ENCODE results near the gene PTBP3.

- TF ChIP-seq, protein P1, sequence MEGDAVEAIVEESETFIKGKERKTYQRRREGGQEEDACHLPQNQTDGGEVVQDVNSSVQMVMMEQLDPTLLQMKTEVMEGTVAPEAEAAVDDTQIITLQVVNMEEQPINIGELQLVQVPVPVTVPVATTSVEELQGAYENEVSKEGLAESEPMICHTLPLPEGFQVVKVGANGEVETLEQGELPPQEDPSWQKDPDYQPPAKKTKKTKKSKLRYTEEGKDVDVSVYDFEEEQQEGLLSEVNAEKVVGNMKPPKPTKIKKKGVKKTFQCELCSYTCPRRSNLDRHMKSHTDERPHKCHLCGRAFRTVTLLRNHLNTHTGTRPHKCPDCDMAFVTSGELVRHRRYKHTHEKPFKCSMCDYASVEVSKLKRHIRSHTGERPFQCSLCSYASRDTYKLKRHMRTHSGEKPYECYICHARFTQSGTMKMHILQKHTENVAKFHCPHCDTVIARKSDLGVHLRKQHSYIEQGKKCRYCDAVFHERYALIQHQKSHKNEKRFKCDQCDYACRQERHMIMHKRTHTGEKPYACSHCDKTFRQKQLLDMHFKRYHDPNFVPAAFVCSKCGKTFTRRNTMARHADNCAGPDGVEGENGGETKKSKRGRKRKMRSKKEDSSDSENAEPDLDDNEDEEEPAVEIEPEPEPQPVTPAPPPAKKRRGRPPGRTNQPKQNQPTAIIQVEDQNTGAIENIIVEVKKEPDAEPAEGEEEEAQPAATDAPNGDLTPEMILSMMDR (IDR thresholded peaks at IDR 0.05), result no peak
- no peak for TF ChIP-seq POLR2A (IDR thresholded peaks at IDR 0.05)
- no peak for TF ChIP-seq POLR2AphosphoS5 (IDR thresholded peaks at IDR 0.05; ENCODE audit: insufficient read depth in 1 of 2, low read depth in 1 of 2)
Measured at GRCh38 chr9:112360047-112360804, 26.8 kb upstream of the PTBP3 start.

Data from vagina (tissue), 2 donors.